ENCODE results near the gene OR1S1. TPM values are rescaled to one million over a fixed set of nuclear protein-coding genes. Genes with fewer than 3 reads are reported as not detected.

OR1S1 gene
- total and polyA plus RNA-seq, 8 donors: not detected

DNA sequence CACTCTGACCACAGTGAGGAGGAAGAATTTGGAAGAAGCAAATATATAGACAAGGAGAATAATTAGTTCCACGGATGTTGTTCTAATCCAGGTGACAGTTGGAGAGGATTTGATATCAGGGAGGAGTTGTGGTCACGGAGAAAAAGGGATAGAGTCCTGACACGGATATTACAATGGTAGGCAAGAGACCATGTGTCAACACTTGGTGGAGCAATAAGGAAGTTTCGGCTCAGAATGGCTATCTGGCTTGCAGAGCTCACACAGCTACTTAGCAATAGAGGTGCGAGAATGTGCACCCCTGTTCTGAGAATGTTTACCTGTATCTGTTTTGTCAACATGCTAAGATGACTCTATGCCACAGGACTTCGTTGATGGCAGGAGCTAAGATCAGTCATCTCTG lies 34.1 kb upstream of the OR1S1 start:
- no peaks in the 10 kb centered on the region for H3K9me3 ChIP-seq
- H3K4me1 ChIP-seq: no peaks in the 10 kb centered on the region
- H3K27me3 ChIP-seq: no peaks in the 10 kb centered on the region
- ATAC-seq (no peak), DNase-seq (no peak)
- TF ChIP-seq, protein P1, sequence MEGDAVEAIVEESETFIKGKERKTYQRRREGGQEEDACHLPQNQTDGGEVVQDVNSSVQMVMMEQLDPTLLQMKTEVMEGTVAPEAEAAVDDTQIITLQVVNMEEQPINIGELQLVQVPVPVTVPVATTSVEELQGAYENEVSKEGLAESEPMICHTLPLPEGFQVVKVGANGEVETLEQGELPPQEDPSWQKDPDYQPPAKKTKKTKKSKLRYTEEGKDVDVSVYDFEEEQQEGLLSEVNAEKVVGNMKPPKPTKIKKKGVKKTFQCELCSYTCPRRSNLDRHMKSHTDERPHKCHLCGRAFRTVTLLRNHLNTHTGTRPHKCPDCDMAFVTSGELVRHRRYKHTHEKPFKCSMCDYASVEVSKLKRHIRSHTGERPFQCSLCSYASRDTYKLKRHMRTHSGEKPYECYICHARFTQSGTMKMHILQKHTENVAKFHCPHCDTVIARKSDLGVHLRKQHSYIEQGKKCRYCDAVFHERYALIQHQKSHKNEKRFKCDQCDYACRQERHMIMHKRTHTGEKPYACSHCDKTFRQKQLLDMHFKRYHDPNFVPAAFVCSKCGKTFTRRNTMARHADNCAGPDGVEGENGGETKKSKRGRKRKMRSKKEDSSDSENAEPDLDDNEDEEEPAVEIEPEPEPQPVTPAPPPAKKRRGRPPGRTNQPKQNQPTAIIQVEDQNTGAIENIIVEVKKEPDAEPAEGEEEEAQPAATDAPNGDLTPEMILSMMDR (IDR thresholded peaks at IDR 0.05): no peak
- H3K4me3 ChIP-seq: no peak overlapping the region
- no peak overlapping the region for H3K27ac ChIP-seq
- H3K36me3 ChIP-seq: no peaks in the 10 kb centered on the region
- intact Hi-C loops (cut with DNase I): no loop called here

DNA sequence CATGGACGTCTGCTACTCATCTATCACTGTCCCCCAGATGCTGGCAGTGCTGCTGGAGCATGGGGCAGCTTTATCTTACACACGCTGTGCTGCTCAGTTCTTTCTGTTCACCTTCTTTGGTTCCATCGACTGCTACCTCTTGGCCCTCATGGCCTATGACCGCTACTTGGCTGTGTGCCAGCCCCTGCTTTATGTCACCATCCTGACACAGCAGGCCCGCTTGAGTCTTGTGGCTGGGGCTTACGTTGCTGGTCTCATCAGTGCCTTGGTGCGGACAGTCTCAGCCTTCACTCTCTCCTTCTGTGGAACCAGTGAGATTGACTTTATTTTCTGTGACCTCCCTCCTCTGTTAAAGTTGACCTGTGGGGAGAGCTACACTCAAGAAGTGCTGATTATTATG lies 32.9 kb upstream of the OR1S1 start:
- DNase-seq (no peak), ATAC-seq (no peak)
- TF ChIP-seq, protein P1 (IDR thresholded peaks at IDR 0.05): no peak
- no peaks in the 10 kb centered on the region for H3K27me3 ChIP-seq
- H3K36me3 ChIP-seq: no peaks in the 10 kb centered on the region
- H3K27ac ChIP-seq: no peak overlapping the region
- intact Hi-C loops (cut with DNase I): no loop called here
- no peaks in the 10 kb centered on the region for H3K4me1 ChIP-seq
- no peak overlapping the region for H3K4me3 ChIP-seq
- H3K9me3 ChIP-seq: no peaks in the 10 kb centered on the region

DNA sequence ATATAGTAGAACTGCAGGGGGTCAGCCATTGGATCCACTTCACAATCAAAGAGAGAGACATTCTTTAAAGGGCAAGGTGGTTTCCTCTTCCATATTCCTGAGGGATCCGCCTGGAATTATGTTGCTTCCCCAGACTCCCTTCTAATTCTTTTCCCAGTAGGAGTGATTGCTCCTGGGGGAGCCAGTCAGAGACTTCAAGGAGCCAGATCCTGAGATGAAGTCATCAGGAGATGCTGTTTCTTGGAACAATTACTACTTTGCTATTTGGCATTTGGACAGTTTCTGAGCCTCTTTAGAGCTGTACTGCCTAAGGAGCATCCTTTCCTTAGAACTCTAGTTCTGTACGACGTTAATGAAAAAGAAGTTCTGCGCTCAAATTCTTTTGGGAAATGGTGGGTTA lies 25.6 kb upstream of the OR1S1 start:
- H3K4me1 ChIP-seq: no peaks in the 10 kb centered on the region
- TF ChIP-seq, protein P1 (IDR thresholded peaks at IDR 0.05): no peak
- H3K4me3 ChIP-seq: no peak overlapping the region
- no peaks in the 10 kb centered on the region for H3K36me3 ChIP-seq
- H3K9me3 ChIP-seq: no peaks in the 10 kb centered on the region
- intact Hi-C loops (cut with DNase I): no loop called here
- H3K27ac ChIP-seq: no peak overlapping the region
- ATAC-seq (no peak), DNase-seq (no peak)
- no peaks in the 10 kb centered on the region for H3K27me3 ChIP-seq

DNA sequence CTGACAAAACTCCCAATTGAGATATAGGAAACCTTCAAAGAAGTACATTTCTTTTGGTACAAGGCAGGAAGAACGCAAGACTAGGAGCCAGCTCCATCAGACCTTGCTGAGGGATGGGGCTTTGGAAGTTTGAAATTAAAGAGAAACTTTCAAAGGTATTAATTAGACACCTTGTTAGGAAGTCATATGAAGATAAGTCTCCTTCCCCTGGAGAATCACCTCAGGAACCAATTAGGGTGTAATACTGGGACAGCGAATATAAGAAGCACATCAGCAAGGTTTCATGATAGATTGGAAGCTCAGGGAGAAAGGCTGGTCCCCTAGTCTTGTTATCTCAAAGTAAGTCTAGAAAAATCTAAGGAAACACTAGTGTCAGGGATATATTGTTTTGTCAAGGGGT lies 23.8 kb upstream of the OR1S1 start, which contains the start of gene OR9Q2:
Gene OR9Q2 (plus strand): TSS at position 301 of the 400 bp plus-strand sequence. CDS start 1,421 bp downstream, outside the sequence.
- Histone ChIP-seq H3K27me3 (no peaks in the 10 kb centered on the region), H3K9me3 (no peaks in the 10 kb centered on the region), H3K27ac (no peak within 1 kb of the TSS), H3K4me3 (no peak within 1 kb of the TSS), H3K36me3 (no peaks in the 10 kb centered on the region), H3K4me1 (no peaks in the 10 kb centered on the region)
- intact Hi-C loops (cut with DNase I): no loop called here
- TF ChIP-seq, protein P1 (IDR thresholded peaks at IDR 0.05): no peak
- ATAC-seq: no peak
- DNase-seq: no peak

GRCh38 chr11:58192229-58192628 lies 20.3 kb upstream of the OR1S1 start:
- H3K27ac ChIP-seq: no peak overlapping the region
- no peak for ATAC-seq
- H3K9me3 ChIP-seq: peaks cover 0 to 7% of the 10 kb centered on the region in 2 donors
- DNase-seq: no peak
- H3K4me3 ChIP-seq: no peak overlapping the region
- intact Hi-C loops (cut with DNase I): no loop called here
- TF ChIP-seq, protein P1 (IDR thresholded peaks at IDR 0.05): no peak
- H3K27me3 ChIP-seq: no peaks in the 10 kb centered on the region
- H3K36me3 ChIP-seq: no peaks in the 10 kb centered on the region
- no peaks in the 10 kb centered on the region for H3K4me1 ChIP-seq

Measured in left lung (tissue), 10 donors.